Fibroblast of pulmonary artery (primary cell): Measurements from ENCODE around the gene CAPN12.

Source experiments
- DNase-seq: peaks from one replicate; pipeline ENCODE4 v3.0.0-alpha.2; 2010; ENCODE audit warnings: low read depth
- H3K4me3 ChIP-seq: replicated peaks from 2 replicates; pipeline ENCODE4 v1.5.1; 2011; ENCODE audit warnings: low read depth, mild to moderate bottlenecking, control low read depth, low read length, moderate library complexity
- TF ChIP-seq, protein P1 (sequence below): IDR thresholded peaks from 2 replicates; pipeline ENCODE4 v1.5.1; 2011; ENCODE audit warnings: mild to moderate bottlenecking, control low read depth, low read length, inconsistent platforms; ENCODE audit errors: missing control alignments

The CAPN12 gene

DNA sequence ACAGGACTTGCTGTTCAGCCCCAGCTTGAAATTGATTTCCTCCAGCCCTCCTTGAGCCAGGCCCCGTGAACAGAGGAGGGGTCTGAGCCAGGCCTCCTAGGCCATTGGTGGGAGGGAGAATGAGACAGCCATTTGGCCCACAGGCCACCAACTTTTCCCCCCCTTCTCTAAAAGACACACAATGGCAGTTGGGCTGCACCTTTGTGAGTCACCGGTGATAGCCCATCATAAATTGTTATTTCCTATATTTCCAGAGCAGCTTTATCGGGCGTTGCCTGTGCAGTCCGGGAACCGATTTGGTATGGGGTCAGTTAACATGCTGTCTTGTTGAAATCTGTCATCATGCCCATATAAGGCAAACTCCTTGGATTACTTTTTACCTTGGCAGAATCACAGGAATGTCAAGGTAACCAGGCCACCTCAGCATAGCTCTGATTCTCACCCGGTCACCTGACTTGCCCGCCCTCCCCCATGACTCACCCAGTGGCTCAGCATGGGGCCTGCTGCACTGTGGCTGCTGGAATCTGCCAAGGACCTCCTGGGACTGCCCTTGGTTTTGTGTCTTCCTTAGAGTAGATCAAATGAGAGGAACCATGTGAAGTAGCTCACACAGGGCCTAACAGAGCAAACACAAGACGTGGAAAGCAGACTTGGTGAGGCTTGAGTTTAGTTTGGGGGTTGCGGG is 60.7 kb downstream of the CAPN12 start:
- TF ChIP-seq, protein P1, sequence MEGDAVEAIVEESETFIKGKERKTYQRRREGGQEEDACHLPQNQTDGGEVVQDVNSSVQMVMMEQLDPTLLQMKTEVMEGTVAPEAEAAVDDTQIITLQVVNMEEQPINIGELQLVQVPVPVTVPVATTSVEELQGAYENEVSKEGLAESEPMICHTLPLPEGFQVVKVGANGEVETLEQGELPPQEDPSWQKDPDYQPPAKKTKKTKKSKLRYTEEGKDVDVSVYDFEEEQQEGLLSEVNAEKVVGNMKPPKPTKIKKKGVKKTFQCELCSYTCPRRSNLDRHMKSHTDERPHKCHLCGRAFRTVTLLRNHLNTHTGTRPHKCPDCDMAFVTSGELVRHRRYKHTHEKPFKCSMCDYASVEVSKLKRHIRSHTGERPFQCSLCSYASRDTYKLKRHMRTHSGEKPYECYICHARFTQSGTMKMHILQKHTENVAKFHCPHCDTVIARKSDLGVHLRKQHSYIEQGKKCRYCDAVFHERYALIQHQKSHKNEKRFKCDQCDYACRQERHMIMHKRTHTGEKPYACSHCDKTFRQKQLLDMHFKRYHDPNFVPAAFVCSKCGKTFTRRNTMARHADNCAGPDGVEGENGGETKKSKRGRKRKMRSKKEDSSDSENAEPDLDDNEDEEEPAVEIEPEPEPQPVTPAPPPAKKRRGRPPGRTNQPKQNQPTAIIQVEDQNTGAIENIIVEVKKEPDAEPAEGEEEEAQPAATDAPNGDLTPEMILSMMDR = no peak
- H3K4me3 ChIP-seq = no peak overlapping the region
- DNase-seq = peak; percentile 88

DNA sequence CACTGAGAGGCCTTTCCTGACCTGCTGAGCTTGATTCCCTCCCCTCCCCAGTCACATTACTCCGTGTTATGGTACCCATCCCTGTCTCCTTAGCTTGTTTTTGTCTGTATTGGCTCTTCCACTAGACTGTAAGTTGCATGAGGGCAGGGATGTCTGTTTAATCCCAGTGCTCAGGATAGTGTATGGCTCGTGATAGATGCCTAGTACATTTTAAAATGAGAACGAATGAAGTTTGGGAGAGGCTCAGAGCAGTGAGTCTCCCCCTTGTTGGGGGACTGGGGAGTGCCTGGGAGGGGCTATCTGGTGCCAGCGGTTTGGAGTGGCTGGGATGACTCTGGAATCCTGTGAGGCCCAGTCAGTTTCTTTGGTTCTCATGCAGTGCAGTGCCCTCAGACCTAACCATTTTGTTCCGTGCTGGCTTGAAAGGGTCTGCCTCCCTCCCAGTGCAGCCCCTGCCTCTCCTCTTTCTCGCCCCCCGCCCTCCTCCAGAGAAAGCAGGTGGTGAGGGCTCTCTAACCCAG is 61.3 kb downstream of the CAPN12 start:
- TF ChIP-seq, protein P1 = no peak

DNA sequence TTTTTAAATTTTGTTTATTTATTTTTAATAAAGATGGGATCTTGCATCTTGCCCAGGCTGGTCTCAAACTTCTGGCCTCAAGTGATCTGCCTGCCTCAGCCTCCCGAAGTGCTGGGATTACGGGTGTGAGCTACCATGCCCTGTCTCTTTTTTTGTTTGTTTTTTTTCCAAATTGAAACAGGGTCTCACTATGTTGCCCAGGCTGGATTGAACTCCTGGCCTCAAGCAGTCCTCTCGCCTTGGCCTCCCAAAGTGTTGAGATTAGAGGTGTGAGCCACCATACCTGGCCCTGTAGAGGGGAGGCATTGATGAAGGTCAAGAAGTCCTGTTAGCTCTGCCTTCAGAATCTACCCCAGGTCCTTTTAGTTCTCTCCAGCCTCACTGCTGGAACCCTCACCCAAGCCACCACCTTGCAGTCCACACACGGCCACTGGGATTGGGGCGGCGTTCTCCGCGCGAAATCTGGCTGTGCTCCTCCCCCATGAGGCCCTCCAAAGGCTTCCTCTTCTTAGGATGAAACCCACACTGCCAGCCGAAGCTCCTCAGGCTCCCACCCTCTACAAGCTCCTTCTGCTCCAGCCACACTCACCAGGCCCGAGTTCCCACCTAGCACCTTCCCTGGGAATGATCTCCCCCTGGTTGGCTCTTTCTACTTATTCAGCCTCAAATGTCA is 61.9 kb downstream of the CAPN12 start:
- DNase-seq = no peak
- TF ChIP-seq, protein P1 = no peak
- H3K4me3 ChIP-seq = no peak overlapping the region

More for the DNA sequence above, 61.3 kb downstream of the CAPN12 start:
- no peak for DNase-seq
- no peak overlapping the region for H3K4me3 ChIP-seq
